Tongue (tissue), 2 donors: ENCODE data around the gene DGKH. TPM values are rescaled to one million over a fixed set of nuclear protein-coding genes. Genes with fewer than 3 reads are reported as not detected.

Experiments
- DNase-seq: peaks from one replicate; pipeline ENCODE4 v3.0.0-alpha.2; 2015
- total RNA-seq: library from RNA; depleted of rRNA; stranded (reverse); fragments of >200 nt; gene quantifications from one replicate; pipeline ENCODE4 v1.2.3, GENCODE V29; 2014

The DGKH gene
- total RNA-seq: 18.4 TPM

GRCh38 chr13:42048342-42048683, at the start of gene DGKH:
Gene DGKH, plus strand, starts transcription at chr13:42048648. Its CDS starts 126 bp downstream, at chr13:42048774.
- DNase-seq: no peak

- no peak for DNase-seq
Measured at GRCh38 chr13:42000846-42001245, 47.6 kb upstream of the DGKH start.

- no peak for DNase-seq
Measured at GRCh38 chr13:42001580-42001979, 46.9 kb upstream of the DGKH start.

GRCh38 chr13:42002066-42002465, 46.4 kb upstream of the DGKH start:
- no peak for DNase-seq

GRCh38 chr13:42007844-42008243, 40.6 kb upstream of the DGKH start:
- no peak for DNase-seq

- DNase-seq: no peak
Measured at GRCh38 chr13:42009057-42009456, 39.4 kb upstream of the DGKH start.

GRCh38 chr13:42011601-42012350, 36.7 kb upstream of the DGKH start:
- DNase-seq: peak; percentile 21

- DNase-seq: no peak
Measured at GRCh38 chr13:42014119-42014518, 34.3 kb upstream of the DGKH start.

GRCh38 chr13:42017264-42017663, 31.2 kb upstream of the DGKH start:
- DNase-seq: no peak

GRCh38 chr13:42021851-42022250, 26.6 kb upstream of the DGKH start:
- DNase-seq: no peak

- no peak for DNase-seq
Measured at GRCh38 chr13:42022336-42022735, 26.1 kb upstream of the DGKH start.

- no peak for DNase-seq
Measured at GRCh38 chr13:42022796-42023493, 25.5 kb upstream of the DGKH start.

- no peak for DNase-seq
Measured at GRCh38 chr13:42027286-42027685, 21.2 kb upstream of the DGKH start.

- DNase-seq: no peak
Measured at GRCh38 chr13:42028113-42028799, 20.2 kb upstream of the DGKH start.

GRCh38 chr13:42035905-42036521, 12.4 kb upstream of the DGKH start:
- no peak for DNase-seq

GRCh38 chr13:42036711-42037110, 11.7 kb upstream of the DGKH start:
- DNase-seq: no peak

GRCh38 chr13:42038661-42039456, 9.6 kb upstream of the DGKH start:
- no peak for DNase-seq

GRCh38 chr13:42039457-42039945, 8.9 kb upstream of the DGKH start:
- DNase-seq: no peak

- peak; percentile 92 for DNase-seq
Measured at GRCh38 chr13:42039946-42040729, 8.3 kb upstream of the DGKH start.

GRCh38 chr13:42040730-42041010, 7.8 kb upstream of the DGKH start:
- no peak for DNase-seq

- peak; percentile 44 for DNase-seq
Measured at GRCh38 chr13:42041011-42041683, 7.3 kb upstream of the DGKH start.
